GM12873 (cell line): ENCODE results near the gene DUSP22.

Experiments used
- TF ChIP-seq, protein P1 (sequence below): IDR thresholded peaks from 2 replicates; pipeline ENCODE4 v1.5.1; 2012; ENCODE audit warnings: low read depth, mild to moderate bottlenecking, moderate library complexity, low read length, control low read depth; ENCODE audit not compliant: insufficient read depth; ENCODE audit errors: missing control alignments

Gene DUSP22

GRCh38 chr6:300494-301198 is 8.4 kb downstream of the DUSP22 start:
- TF ChIP-seq, protein P1, sequence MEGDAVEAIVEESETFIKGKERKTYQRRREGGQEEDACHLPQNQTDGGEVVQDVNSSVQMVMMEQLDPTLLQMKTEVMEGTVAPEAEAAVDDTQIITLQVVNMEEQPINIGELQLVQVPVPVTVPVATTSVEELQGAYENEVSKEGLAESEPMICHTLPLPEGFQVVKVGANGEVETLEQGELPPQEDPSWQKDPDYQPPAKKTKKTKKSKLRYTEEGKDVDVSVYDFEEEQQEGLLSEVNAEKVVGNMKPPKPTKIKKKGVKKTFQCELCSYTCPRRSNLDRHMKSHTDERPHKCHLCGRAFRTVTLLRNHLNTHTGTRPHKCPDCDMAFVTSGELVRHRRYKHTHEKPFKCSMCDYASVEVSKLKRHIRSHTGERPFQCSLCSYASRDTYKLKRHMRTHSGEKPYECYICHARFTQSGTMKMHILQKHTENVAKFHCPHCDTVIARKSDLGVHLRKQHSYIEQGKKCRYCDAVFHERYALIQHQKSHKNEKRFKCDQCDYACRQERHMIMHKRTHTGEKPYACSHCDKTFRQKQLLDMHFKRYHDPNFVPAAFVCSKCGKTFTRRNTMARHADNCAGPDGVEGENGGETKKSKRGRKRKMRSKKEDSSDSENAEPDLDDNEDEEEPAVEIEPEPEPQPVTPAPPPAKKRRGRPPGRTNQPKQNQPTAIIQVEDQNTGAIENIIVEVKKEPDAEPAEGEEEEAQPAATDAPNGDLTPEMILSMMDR, result no peak

DNA sequence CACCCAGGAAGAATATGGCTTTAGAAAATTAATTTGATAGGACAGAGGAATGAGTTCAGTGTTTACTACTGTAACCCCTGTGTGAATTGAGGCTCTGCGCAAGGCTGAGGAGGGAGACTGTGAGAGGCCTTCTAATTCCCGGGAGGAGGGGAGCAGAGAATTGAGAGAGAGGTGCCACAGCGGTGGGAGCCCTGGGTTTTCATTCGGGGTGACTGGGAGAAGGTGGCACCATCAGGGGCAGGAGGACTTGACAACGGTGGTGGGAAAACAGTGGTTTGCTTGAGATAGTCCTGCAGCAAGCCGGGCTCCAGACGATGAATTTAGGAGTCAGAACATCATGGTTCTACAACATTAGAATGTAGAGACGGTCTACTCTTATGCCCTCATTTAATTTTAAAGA is 9.2 kb downstream of the DUSP22 start:
- TF ChIP-seq, protein P1, result no peak

DNA sequence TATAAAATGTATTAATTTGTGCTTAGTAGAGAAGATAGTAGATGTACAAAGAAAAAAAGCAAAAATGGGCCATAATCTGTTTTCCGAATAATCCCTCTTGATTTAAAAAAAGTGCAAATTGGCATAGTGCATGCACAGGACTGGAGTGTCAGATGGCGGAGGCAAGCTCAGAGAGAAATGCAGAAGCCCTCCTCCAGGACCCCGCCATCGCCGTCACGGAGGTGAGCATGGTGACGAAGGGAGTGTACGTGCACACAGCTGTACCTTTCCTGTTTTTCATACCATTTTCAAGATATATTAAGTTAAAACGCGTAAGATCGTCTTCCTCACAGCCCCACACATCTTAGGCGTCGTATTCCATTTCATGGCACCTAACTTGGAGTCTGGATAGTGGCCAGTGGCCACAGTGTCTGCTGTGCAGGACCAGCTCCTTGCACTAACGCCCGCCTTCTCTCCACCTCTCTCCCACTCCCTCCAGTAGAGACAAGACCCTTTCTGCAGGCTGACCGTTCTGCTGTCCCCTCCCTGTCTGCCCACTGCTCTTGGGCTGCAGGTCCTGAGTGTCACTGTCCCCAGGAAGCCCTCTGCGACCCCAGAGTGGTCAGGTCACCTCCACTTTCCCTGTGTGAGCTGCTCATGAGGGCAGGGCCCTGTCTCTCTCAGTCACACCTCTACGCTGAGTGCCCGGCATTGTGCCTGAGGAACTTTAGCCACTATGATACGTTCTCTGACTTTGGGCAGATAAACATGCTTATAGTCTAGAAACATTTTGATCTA is 9.8 kb downstream of the DUSP22 start:
- TF ChIP-seq, protein P1, result no peak

GRCh38 chr6:302760-303159 is 10.5 kb downstream of the DUSP22 start:
- TF ChIP-seq, protein P1, result no peak

DNA sequence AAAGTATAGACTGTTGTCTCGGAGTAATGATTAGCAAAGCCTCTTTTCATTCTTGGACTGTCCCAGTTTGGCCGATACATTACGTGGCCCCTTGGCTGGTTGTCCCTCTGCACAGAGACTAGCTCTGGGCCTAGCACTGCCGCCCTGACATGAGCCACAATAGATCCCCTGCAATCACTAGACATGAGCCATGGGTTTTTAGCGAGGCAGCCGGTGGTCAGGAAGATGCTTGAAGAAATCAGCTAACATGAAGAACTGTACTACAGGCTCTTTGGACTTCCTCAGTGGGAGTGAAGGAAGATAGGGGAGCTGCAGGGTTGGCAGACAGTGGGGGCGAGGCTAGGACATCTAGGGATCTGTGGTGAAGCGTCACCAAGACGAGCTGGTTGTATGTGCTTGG is 11.0 kb downstream of the DUSP22 start:
- TF ChIP-seq, protein P1, result no peak

DNA sequence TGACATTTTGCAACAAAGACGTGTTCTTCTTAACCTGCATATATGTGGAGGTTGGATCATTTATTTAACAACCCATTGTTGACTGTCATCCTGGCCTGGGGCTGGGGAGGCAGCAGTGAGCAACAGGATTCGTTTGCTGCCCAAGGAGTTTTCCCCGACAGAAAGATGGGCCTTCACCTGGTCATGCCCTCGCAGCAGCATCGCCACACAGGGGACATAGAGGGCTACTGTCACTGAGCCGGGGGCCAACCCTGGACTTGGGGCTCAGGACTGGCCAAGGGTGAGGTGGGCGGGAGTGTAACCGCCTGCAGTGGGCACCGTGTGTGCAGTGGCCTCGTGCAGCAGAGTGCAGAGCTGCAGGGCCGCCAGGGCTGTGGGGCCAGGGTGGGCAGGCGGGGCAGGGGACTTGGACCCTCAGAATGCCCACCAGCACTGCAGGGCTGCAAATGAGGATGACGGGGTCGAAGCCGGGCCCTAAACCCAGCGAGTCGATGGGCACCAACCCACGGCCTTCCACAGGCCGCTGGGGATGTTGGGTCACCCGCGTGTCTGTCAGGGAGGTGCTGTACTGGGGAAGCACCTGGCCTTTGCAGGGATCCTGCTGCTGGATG is 11.8 kb downstream of the DUSP22 start:
- TF ChIP-seq, protein P1, result peak; percentile 45

GRCh38 chr6:304833-305370 is 12.6 kb downstream of the DUSP22 start:
- TF ChIP-seq, protein P1, result no peak
